GM19023 (cell line): ENCODE measurements around the gene KRT2.

Source experiments
- ATAC-seq: cut with Tn5 transposase; IDR thresholded peaks from one replicate; pipeline ENCODE4 v1.9.1; 2021; ENCODE audit warnings: mild to moderate bottlenecking, moderate library complexity; ENCODE audit not compliant: unreplicated experiment

Gene KRT2

DNA sequence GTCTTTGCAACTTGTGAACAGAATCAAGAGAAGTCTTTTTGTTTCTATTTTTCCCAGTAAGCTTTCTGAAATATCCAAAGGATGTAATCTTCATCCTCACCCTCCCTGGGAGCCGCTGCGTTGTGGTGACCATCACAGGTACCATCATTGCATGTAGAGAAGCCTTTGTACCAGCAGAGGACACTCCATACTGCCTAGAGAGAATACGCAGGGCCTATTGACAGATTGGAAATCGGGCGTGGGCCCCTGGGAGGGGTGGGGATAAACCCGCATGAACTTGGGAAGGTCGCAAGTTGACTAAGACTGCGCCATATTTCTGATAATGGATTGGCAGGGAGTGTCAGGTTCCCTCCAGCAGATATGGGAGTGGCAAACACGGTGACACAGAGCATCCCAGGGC, 15.5 kb upstream of the KRT2 start:
- no peak for ATAC-seq

DNA sequence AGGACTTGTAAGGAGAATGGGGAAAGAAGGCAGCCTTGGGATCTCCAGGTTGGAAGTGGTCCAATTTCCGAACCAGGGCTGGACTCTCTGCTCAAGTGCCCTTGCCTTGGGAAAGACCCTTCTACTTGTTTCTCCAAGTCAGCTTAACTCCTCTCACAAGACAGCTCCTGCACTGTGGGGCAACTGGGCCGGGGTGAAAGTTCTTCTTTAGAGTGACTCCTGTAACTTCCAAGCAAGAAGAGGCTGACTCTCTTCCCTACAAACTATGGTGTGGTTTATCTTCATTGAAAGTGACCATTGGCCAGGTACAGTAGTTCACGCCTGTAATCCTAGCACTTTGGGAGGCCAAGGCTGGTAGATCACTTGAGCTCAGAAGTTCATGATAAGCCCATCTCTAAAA, 14.5 kb upstream of the KRT2 start:
- no peak for ATAC-seq

DNA sequence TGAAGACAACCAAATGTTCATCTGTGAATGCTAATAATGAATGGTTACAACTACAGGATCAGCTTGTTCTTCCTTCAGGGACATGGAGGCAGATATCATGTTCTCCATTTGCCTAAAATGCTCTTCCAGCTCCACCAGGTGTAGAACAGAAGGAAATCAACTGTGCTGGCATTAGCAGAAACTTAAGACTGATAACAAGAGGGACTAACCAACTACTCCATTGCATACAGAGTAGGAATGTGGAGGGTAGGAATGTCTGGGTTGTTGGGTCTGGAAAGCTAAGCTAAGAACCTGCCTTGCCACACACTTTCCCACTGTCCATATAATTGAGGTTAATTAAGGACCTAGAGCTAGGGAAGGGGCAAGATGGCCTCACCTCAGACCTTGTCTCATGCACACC, 11.4 kb upstream of the KRT2 start:
- ATAC-seq, result no peak

- no peak for ATAC-seq
These were observed 10.9 kb upstream of the KRT2 start for GRCh38 chr12:52662918-52663229.

GRCh38 chr12:52662093-52662917, 10.3 kb upstream of the KRT2 start:
- no peak for ATAC-seq

DNA sequence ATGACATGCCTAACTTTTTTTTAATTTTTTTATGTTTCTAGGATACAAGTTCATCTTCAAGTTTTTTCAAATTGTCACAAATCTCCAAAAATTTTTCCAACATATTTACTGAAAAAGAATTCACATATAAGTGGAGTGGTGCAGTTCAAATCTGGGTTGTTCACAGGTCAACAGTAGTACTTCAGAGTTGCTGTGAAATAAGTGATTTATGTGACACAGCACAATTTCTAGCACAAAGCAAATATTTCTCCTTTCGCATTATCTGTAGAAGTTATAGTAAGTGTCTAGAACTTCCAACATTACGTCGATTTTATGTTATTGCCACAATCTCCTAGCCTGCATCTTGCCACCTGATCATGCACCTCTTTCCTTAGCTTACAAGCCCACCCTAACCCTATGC, 9.7 kb upstream of the KRT2 start:
- no peak for ATAC-seq

- ATAC-seq, result no peak
These were observed 9.0 kb upstream of the KRT2 start for GRCh38 chr12:52660934-52661499.

DNA sequence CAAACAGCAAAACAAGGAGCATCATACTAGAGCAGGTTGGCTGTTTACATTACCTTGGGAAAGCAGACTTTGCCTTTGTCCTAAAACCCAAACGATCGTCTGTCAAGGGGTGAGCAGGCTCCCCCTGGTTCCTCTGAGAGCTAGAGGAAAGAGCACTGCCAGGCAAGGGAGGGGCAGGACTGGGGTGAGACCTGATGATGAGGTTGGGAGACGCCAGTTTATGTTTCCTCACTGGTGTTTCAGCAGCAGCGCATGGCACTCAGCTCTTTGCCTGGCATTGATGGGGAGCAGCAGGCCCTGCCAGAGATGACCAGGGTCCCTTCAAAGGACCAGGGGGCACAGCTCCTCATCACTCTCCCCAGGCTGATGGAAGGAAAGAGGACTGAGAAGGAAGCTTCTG, 7.9 kb upstream of the KRT2 start:
- no peak for ATAC-seq

DNA sequence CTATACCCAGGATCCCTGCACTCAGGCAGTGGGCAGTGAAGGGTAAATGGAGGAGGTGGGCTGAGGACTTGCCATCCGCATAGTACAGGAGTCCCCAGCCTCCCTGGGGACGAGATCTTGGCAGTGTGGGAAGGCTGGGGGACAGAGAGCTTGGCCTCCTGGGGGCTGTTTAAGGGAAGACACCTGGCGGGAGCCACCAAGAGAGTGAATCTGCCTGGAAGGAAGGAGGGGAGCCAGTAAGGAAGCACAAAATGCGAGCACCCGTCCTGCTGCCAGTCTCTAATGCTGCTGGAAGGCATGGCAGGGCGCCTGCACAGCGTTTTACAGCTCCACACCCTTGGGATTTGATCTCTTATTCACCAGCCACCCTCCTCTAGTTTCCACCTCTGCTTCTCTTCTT, 7.4 kb upstream of the KRT2 start:
- ATAC-seq, result no peak

DNA sequence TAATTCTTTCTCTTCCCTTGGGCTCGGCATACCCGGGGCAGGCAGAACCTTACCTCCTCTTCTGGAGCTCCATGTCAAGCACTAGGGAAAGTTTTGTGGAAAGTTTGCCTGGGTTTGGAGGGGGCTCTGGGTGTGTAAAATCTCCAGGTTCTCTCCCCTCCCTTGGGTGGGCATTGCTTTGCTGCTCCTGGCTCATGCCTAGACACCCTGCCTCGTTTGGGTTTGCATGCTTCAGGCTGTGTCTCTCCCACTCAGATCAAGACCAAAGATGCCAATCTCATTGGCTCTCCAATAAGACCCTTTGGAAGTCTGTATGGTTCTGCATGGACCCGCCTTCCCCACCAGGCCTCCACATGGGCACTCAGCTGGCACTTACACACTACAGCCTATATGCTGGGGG, 6.2 kb upstream of the KRT2 start:
- ATAC-seq, result no peak

DNA sequence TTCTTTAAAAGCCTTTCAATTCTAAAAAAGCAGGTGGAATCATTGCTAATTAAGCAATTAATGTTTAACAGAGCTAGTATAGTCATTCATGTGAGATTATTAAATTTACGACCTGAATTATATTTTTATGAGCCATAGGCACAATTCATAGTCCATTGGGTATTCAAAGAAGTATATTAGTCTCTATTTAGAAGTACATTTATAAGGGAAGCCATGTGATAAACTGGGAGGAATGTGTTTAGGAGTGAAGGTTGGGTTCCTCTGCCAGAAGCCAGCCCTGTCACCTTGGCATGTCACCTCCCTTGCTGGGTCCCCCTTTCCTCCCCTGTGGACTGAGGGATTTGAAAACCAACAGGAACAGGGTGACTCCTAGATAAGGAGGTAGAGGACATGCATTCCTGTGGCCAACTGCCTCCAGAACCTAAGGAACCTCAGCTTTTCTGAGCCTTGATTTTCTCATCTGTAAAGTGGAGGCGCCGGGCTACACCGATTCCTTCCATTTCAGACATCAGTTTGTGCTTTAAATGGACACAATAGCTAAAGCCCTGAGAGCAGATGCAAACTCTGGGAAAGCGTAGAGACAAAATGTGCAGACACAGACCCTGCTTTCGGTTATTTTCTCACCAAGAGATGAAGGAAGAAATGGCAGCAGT, 5.4 kb upstream of the KRT2 start:
- ATAC-seq, result no peak

DNA sequence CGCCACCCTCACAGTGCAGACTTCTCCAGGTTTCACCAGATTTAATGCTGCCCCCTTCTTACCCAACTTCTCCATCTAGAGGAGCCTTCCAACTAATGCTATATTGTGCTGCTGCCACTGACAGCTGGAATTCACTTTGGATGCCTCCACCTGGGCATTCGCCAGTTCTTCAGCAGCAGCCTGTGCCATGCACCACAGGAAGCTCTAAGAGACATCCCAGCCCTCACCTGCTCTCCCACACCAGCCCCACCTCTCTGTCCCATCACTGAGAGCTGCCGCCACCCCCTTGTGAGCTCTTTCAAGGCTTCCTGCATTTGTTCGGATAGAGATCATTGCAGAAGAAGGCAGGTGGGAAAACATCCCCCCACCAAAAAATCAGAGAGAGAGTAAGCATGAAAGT, 4.6 kb upstream of the KRT2 start:
- ATAC-seq, result no peak

GRCh38 chr12:52655720-52656124, 3.7 kb upstream of the KRT2 start:
- no peak for ATAC-seq

DNA sequence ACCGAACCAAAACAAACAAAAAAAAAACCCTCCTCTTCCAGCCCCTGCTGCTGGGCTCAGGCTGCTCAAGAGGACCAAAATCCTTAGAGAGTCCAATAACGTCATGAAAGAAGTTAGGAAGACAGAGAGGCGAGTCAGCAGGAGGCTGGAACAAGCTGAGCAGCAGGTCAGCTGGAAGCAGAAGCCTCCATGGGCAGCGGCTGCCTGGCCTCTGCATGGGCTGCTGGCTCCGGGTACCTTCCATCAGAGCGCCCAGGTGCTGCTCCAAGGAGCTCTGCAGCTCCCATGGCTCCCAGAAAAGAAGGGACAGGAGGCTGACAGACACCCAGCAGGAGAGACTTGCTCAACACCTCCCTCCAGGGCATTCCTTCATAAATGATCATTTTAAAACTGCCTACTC, 3.2 kb upstream of the KRT2 start:
- ATAC-seq, result no peak

GRCh38 chr12:52650520-52651081, 1.4 kb downstream of the KRT2 start:
- ATAC-seq, result no peak

GRCh38 chr12:52649066-52649465, 2.9 kb downstream of the KRT2 start:
- ATAC-seq, result no peak

DNA sequence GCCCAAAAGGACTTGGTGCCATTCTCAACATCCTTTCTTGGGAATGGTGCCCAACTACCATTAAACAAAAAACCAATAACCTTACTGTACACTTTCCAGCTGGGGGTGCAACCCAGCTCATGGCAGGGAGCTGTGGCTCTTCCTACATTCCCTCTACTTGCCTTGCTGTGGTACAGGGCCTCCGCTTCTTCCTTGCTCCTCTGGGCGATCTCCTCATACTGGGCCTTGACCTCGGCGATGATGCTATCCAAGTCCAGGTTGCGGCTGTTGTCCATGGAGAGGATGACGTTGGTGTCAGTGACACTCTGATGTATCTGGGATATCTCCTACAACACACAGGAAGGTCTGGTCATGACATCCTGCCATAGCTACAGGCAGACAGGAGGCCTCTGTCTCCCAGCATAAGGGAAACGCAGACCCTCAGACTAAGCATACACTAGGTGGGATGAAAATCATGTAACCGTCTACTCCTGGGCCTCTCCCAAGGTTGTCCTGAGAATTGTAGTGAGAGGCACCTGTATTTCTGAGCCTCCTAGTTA, 3.9 kb downstream of the KRT2 start:
- ATAC-seq, result no peak

DNA sequence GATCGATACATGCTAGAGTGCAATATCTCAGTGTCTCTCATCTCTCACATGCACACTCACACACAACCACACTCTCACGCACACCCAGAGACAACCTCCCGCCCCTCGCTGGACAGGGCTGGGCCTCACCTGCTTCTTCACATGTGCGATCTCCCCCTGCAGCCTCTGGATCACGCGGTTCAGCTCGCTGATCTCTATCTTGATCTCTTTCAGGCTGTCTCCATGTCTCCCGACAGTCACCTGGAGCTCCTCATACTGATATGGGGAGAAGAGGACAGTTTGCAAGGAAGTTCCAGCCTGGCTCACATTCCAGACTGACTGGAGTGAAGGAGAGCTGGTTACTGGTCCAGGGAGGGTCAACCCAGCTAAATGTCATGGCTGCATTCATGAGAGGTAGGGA, 4.4 kb downstream of the KRT2 start:
- ATAC-seq, result no peak

- no peak for ATAC-seq
These were observed 5.4 kb downstream of the KRT2 start for GRCh38 chr12:52646613-52647012.

DNA sequence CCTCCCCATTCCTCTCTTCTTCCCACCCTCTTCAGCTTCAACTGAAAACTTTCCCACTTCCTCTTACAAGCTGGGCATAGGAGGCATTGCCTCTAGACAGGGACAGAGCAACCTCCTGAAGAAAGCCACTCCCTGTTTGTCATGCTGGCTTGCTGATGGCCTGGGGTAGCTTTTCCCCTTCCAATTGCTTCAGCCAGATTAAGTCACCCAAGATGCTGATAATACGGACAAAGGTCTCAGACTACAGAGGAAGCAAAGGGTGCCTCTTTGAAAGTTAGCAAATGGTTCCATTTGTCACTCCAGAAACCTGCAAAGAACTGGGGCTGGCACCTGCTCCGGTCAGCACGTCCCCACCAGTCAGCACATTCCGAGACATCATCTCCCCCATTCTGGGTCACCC, 6.0 kb downstream of the KRT2 start:
- ATAC-seq, result no peak

GRCh38 chr12:52645120-52645761, 6.8 kb downstream of the KRT2 start:
- ATAC-seq, result no peak

DNA sequence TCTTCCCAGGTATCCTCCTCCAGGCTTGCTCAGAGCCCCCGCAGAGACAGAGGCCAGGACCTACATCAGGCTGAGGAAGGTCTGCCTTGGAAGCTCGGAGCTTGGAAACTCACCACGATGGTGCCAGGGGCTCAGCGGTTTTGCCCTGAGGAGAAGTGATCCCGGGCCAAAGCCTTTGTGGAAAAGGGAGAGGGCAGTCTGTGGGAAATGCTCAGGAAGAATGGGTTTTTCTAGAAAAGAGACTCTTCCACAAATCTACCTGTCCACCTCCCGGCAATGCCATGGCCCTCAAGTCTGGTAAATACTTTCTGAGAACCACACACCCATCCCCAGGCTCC, 8.0 kb downstream of the KRT2 start:
- no peak for ATAC-seq
